Muscle of leg (tissue), 11 donors: ENCODE results near the gene BCAT1. TPM values are rescaled to one million over a fixed set of nuclear protein-coding genes. Genes with fewer than 3 reads are reported as not detected.
"Not testable (repeated sequence)": the region's sequence is repeated elsewhere in the genome, so short reads cannot be mapped to it uniquely, and the experiment has no call there.

Source experiments
- DNase-seq: peaks from one replicate; pipeline ENCODE4 v3.0.0; 2013
- H3K27ac ChIP-seq: one replicate; pipeline ENCODE4 v1.5.1; 2013; ENCODE audit warnings: mild to moderate bottlenecking, low read length, control low read depth
- H3K27me3 ChIP-seq: one replicate; pipeline ENCODE4 v1.6.1; 2013; ENCODE audit warnings: low read length; ENCODE audit not compliant: control insufficient read depth, insufficient read depth
- H3K36me3 ChIP-seq: one replicate; pipeline ENCODE4 v1.6.1; 2013; ENCODE audit warnings: low read length; ENCODE audit not compliant: control insufficient read depth, insufficient read depth
- H3K4me1 ChIP-seq: one replicate; pipeline ENCODE4 v1.6.1; 2013; ENCODE audit warnings: low read length; ENCODE audit not compliant: control insufficient read depth, insufficient read depth
- H3K4me3 ChIP-seq: one replicate; pipeline ENCODE4 v1.5.1; 2013; ENCODE audit warnings: low read length, control low read depth
- H3K9me3 ChIP-seq: replicated peaks from 2 replicates; pipeline ENCODE4 v1.6.1; 2013; ENCODE audit warnings: low read depth, low read length; ENCODE audit not compliant: control insufficient read depth
- WGBS: methylation state at CpG from one replicate; pipeline ENCODE4 v1.1.5; 2013; ENCODE audit warnings: missing lambda C conversion rate; ENCODE audit not compliant: insufficient coverage; 5-methylcytosine and 5-hydroxymethylcytosine counted together
- polyA plus RNA-seq, 8 donors: library from polyadenylated mRNA; unstranded; fragments of 120-200 nt; gene quantifications; one replicate each; pipeline versions ENCODE4 v1.2.1 to v1.2.3, GENCODE V29; 2013; ENCODE audit warnings: inconsistent platforms in 1 of 8, low replicate concordance in 1 of 8; ENCODE audit not compliant: insufficient read length in 8 of 8, insufficient read depth in 1 of 8
- total RNA-seq: library from RNA; stranded (reverse); fragments of 120-200 nt; gene quantifications from one replicate; pipeline ENCODE4 v1.2.4, GENCODE V29; 2013

Gene BCAT1
- total and polyA plus RNA-seq, 9 donors: 25.4 to 69.5 (median 58.1) TPM

GRCh38 chr12:24851883-24852282 is 97.0 kb downstream of the BCAT1 start:
- not testable (repeated sequence) for H3K4me3 ChIP-seq, H3K9me3 ChIP-seq, H3K27me3 ChIP-seq, H3K27ac ChIP-seq, DNase-seq, H3K4me1 ChIP-seq
- peaks cover 11% of the 10 kb centered on the region for H3K36me3 ChIP-seq
- no CpG with 5 or more reads among the region's 2 CpGs for WGBS

GRCh38 chr12:24851341-24851740 is 97.6 kb downstream of the BCAT1 start:
- no peak overlapping the region for H3K4me3 ChIP-seq
- H3K27me3 ChIP-seq: no peaks in the 10 kb centered on the region
- no peaks in the 10 kb centered on the region for H3K9me3 ChIP-seq
- DNase-seq: no peak
- 94% methylated on average over 2 of the region's 3 CpGs for WGBS
- H3K27ac ChIP-seq: no peak overlapping the region
- peaks cover 11% of the 10 kb centered on the region for H3K36me3 ChIP-seq
- H3K4me1 ChIP-seq: peaks cover 8% of the 10 kb centered on the region

DNA sequence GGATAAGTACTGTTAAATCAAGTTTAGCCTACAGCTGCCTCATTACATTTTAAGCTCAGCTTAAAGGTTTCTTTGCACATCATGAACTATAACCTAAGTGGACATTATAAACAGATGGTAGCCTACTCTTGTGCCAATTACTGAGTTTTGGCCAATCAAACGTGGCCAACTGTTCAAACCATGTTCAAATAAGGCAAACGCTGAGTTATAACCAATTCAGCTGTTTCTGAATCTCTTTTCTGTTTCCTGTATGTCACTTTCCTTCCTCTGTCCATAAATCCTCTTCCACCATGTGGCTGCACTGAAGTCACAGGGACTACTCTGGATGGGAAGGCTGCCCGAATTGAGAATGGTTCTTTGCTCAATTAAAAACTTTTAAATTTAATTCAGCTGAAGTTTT is 98.4 kb downstream of the BCAT1 start:
- H3K4me3 ChIP-seq: no peak overlapping the region
- H3K9me3 ChIP-seq: no peaks in the 10 kb centered on the region
- no peak overlapping the region for H3K27ac ChIP-seq
- peaks cover 8% of the 10 kb centered on the region for H3K4me1 ChIP-seq
- H3K36me3 ChIP-seq: peaks cover 9% of the 10 kb centered on the region
- peak; percentile 11 for DNase-seq
- H3K27me3 ChIP-seq: no peaks in the 10 kb centered on the region
- 13% methylated on average over 2 of the region's 3 CpGs for WGBS

DNA sequence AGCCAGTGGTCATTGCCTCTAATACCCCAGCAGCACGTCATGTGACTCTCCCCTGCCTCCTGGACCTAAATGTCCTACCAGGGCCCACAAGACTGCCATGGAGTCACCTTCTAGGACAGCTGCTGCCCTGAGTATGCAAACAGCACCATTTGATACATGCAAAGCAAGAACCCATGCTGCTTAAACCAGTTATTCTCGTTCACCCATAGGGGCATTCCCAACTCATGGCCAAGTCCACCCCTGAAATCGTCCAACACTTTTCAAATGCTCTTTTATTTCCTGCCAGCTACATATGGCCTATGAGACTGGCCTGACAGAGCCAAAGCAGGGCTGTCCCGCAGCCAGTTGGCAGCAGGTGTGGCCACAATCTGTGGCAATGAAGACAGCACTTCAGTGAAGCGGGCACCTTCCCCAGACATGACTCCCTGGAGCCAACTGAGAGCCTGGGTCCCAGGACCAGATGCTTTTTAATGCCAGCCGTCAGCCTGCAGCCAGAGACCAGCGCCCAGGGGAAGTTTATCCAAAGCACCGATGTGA is 99.9 kb downstream of the BCAT1 start:
- peaks cover 9% of the 10 kb centered on the region for H3K36me3 ChIP-seq
- no peak overlapping the region for H3K4me3 ChIP-seq
- no peaks in the 10 kb centered on the region for H3K9me3 ChIP-seq
- DNase-seq: peak; percentile 32
- WGBS: 86% methylated on average over 5 of the region's 8 CpGs
- peaks cover 8% of the 10 kb centered on the region for H3K4me1 ChIP-seq
- H3K27me3 ChIP-seq: no peaks in the 10 kb centered on the region
- H3K27ac ChIP-seq: no peak overlapping the region

DNA sequence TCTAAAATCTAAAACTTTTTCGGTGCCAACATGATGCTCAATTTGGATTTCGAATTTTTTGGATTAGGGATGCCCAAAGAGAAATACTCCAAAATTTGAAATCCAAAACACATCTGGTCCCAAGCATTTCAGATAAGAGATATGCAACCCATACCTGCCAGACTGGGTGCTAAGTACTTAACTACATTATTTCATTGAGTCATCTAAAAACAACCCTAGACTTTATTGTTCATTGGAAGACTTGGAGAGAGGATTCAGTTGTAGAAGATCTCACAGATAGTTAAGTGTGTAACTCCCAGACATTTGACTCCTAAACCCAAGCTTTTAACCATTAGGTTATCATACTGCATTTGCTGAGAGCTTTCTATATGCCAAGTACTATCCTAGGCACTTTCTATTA is 102.2 kb downstream of the BCAT1 start:
- WGBS: 100% methylated on average over 2 of the region's 2 CpGs
- H3K27me3 ChIP-seq: no peaks in the 10 kb centered on the region

DNA sequence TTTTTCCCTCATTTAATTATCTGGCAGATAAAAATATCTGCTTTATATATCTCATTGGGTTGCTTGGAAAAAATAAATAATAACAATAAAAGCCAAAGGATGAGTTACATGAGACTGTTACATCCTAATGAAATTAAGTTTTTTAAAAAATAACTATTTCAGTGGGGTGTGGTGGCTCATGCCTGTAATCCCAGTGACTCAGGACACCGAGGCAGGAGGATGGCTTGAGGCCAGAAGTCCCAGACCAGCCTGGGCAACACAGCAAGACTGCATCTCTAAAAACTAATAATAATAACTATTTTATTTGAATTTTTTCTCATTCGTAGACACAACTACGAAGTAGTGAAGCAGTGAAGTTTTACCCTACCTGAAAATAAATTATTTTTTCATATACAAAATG is 103.3 kb downstream of the BCAT1 start:
- Histone ChIP-seq H3K9me3 (no peaks in the 10 kb centered on the region), H3K36me3 (peaks cover 14% of the 10 kb centered on the region), H3K4me3 (no peak overlapping the region), H3K27ac (no peak overlapping the region), H3K27me3 (no peaks in the 10 kb centered on the region), H3K4me1 (peaks cover 8% of the 10 kb centered on the region)
- WGBS: no CpG with 5 or more reads among the region's 3 CpGs
- no peak for DNase-seq

More for the DNA sequence above, 102.2 kb downstream of the BCAT1 start:
- Histone ChIP-seq H3K4me1 (peaks cover 8% of the 10 kb centered on the region), H3K9me3 (no peaks in the 10 kb centered on the region), H3K27ac (no peak overlapping the region), H3K4me3 (no peak overlapping the region), H3K36me3 (peaks cover 11% of the 10 kb centered on the region)
- no peak for DNase-seq

- H3K27me3 ChIP-seq: no peaks in the 10 kb centered on the region
- DNase-seq: no peak
- no CpG with 5 or more reads among the region's 1 CpG for WGBS
- H3K4me1 ChIP-seq: peaks cover 4% of the 10 kb centered on the region
- H3K9me3 ChIP-seq: no peaks in the 10 kb centered on the region
- H3K4me3 ChIP-seq: no peak overlapping the region
- H3K27ac ChIP-seq: no peak overlapping the region
- peaks cover 11% of the 10 kb centered on the region for H3K36me3 ChIP-seq
These were observed 108.7 kb downstream of the BCAT1 start for GRCh38 chr12:24840046-24840800.

DNA sequence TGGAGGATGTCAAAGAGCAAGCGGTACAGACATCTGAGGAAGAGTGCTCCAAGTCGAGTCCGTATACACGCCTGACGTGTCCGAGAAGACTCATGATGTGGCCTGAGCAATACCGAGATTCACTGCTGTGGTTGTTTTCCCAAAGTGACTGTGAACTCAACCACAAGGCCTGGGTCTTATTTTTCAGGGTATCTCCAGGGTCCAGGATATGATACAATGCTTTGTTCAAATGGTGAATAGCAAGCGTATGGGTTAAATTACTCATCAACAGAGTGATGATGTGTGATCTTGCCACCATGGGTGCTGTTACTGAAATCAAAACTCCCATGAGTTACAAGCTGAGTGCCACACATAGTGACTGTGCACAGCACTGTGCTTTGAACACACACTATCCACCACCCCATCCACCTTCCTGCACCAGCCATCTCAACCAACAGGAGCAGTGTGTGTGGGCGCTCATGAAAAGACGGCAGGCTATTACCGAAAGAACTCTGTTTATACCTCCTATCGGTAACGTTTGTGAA is 109.6 kb downstream of the BCAT1 start:
- peak overlapping the region; percentile 20 for H3K27ac ChIP-seq
- WGBS: 73% methylated on average over 8 of the region's 13 CpGs
- peaks cover 4% of the 10 kb centered on the region for H3K4me1 ChIP-seq

DNA sequence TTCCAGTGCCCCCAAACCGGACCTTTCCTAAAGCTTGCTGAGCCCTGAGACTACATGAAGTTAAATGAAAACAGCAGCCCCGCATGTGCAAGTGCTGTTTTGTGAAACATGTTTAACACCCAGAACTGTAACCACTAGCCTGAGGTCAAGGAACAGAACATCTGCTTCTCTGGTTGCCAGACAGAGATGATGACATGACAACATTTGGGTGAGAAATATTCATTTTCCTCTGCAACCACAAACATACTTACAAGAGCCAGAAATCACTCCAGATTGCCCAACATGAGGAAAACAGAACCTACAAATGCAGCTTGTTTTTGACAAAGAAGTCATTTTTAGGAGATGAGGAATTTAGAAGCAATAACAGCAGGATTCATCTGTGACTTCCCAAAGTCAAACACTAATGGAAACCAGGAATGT is 110.4 kb downstream of the BCAT1 start:
- DNase-seq: peak; percentile 90
- Histone ChIP-seq H3K36me3 (peaks cover 12% of the 10 kb centered on the region), H3K27me3 (no peaks in the 10 kb centered on the region), H3K9me3 (no peaks in the 10 kb centered on the region), H3K4me1 (peaks cover 4% of the 10 kb centered on the region), H3K4me3 (no peak overlapping the region), H3K27ac (no peak overlapping the region)
- no CpG with 5 or more reads among the region's 2 CpGs for WGBS

More for the DNA sequence above, 109.6 kb downstream of the BCAT1 start:
- H3K36me3 ChIP-seq: peaks cover 11% of the 10 kb centered on the region
- H3K9me3 ChIP-seq: no peaks in the 10 kb centered on the region
- DNase-seq: no peak
- H3K27me3 ChIP-seq: no peaks in the 10 kb centered on the region
- no peak overlapping the region for H3K4me3 ChIP-seq

DNA sequence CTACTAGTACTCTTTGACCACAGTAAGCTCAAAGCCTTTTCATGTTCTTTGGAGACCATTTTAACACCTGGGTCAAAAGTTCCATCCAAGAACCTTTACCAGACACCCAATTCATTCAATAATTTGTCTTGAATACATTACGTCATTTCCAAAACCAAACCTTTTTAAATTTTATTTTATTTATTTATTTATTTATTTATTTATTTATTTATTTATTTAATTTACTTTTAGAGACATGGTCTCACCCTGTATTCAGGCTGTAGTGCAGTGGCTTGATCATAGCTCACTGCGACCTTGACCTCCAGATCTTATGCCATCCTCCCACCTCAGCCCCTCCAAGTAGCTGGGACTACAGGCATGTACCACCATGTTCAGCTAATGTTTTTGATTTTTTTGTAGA is 113.5 kb downstream of the BCAT1 start:
- peaks cover 4% of the 10 kb centered on the region for H3K4me1 ChIP-seq
- no peak overlapping the region for H3K27ac ChIP-seq
- DNase-seq: no peak
- H3K9me3 ChIP-seq: no peaks in the 10 kb centered on the region
- no CpG with 5 or more reads among the region's 2 CpGs for WGBS
- H3K27me3 ChIP-seq: no peaks in the 10 kb centered on the region
- peaks cover 10% of the 10 kb centered on the region for H3K36me3 ChIP-seq
- no peak overlapping the region for H3K4me3 ChIP-seq
